AG04449 (cell line): Measurements from ENCODE around the gene PRM1.
A peak's percentile ranks its signal among the peaks of the same experiment; 100 is the strongest.

ENCODE experiments used
- CTCF ChIA-PET: fragments of 350-600 bp; formaldehyde crosslinking; extraction: SDS; loops from one replicate; lab custom pipeline; 2021; ENCODE audit warnings: antibody characterized with exemption; lab: Yijun Ruan, JAX
- POLR2A ChIA-PET: fragments of 400-600, 350-600 bp; formaldehyde crosslinking; extraction: SDS; loops from one replicate; lab custom pipeline; 2020; ENCODE audit warnings: antibody characterized with exemption, inconsistent platforms; lab: Yijun Ruan, JAX
- DNase-seq: peaks from one replicate; pipeline ENCODE4 v3.0.0-alpha.2; 2010; ENCODE audit warnings: low read depth, low spot score
- H3K4me3 ChIP-seq: 2 replicates; pipeline ENCODE4 v1.5.1; 2011; ENCODE audit warnings: low read depth, mild to moderate bottlenecking, control low read depth, low read length
- TF ChIP-seq, protein P1 (sequence below): IDR thresholded peaks from one replicate; pipeline ENCODE4 v1.5.1; 2011; ENCODE audit warnings: mild to moderate bottlenecking, moderate library complexity, low read length, control low read depth, inconsistent platforms; ENCODE audit not compliant: insufficient read depth; ENCODE audit errors: missing control alignments

PRM1 gene

DNA sequence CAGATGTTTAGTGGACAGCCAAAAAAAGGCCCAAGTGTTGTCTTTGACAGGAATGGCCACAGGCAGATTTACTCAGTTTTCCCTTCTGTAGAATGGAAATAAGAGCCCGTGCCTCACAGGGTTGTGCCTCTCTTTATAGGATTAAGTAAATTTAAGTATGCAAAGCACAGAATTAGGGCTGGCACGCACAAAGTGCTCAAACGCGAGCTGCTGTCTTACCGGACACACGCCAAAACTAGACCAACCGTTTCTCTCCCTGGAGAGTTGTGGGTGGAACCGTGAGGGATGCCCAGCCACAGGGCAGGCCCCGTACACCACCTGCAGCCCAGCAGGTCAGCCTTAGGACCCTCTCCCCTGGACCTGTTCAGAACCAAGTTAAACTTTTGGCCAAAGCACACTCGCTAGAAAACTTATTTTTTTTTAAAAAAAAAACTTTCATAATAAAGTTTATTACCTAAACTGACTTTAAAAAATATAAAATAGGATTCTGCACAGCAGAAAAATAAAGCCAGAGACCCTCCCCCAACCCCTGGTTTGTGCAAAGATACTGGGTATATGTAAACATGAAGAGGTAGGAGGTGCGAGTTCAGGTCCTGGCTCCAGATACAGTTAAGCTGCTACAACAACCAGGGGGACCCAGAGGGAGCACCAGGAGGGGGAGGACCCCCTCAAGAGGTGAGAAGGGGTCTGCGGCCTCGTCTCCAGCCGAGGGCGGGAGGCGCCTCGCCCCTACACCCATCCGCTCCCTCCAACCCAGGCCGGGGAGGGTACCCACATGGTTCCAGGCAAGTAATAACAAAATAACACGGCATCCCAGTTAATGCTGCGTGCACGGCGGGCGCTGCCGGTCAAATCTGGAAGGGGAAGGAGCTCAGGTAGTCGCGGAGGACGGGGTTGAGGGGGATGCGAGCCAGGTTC is 26.9 kb downstream of the PRM1 start:
- POLR2A ChIA-PET, result interaction anchor here (0.7 to 3.0 kb wide), 8 partner anchors 55 to 291 kb away, joined by 3 to 42 read pairs (median 8); no protein-coding TSS in a partner anchor
- CTCF ChIA-PET, result interaction anchor here (0.6 to 13.4 kb wide), 21 partner anchors 9 to 303 kb away, joined by 3 to 492 read pairs (median 5); partner anchors contain the start of genes PRM3 and TNP2
- no peak for DNase-seq
- TF ChIP-seq, protein P1, sequence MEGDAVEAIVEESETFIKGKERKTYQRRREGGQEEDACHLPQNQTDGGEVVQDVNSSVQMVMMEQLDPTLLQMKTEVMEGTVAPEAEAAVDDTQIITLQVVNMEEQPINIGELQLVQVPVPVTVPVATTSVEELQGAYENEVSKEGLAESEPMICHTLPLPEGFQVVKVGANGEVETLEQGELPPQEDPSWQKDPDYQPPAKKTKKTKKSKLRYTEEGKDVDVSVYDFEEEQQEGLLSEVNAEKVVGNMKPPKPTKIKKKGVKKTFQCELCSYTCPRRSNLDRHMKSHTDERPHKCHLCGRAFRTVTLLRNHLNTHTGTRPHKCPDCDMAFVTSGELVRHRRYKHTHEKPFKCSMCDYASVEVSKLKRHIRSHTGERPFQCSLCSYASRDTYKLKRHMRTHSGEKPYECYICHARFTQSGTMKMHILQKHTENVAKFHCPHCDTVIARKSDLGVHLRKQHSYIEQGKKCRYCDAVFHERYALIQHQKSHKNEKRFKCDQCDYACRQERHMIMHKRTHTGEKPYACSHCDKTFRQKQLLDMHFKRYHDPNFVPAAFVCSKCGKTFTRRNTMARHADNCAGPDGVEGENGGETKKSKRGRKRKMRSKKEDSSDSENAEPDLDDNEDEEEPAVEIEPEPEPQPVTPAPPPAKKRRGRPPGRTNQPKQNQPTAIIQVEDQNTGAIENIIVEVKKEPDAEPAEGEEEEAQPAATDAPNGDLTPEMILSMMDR, result no peak
- peak overlapping the region; percentile 74 for H3K4me3 ChIP-seq

DNA sequence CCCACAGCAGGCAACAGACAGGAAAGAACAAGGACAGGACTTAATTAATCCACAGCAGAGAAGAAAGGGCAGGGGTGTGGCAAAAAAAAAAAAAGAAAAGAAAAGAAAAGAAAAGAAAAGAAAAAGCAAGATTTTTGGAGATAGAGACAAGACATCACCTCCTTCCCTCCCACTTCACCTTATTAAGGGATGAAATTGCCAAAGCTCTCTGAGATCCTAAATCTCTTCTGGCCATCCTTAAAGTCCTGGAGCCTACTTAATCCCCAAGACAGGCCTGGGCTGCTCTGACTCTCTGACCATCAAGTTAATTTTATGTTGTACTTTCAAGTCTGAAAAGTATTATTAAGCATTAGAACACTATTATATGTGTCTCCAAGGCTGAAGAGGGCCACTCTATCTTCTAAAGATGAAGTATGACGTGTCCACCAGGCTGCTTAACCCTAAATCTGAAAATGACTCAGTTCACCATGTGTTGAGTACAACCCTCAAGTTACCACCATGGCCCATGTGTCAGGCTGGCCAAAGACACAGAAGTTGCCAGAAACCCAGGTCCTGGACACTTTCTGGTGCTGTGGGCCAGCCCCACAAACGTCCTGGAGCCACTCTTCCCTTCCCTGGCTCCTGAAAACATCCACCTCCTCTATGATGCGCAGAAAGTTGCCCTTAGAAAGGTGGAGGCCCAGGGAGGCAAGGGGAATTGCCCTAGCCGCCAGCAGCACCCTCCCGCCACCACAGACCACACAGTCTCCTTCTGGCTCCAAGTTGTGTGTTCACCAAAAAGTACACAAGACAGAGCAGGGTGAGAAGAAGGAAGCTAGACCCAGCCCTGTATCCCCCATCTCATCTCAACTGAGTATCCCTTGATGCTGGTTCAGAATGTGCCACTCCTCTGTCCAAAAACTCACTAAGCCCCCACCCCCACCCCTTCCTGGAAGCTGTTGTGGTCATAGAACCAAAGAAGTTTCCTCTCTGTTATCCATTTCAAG is 27.8 kb downstream of the PRM1 start:
- ChIA-PET CTCF (interaction anchor here (0.6 to 13.4 kb wide), 10 partner anchors 8 to 302 kb away, joined by 3 to 492 read pairs (median 6); no protein-coding TSS in a partner anchor), POLR2A (interaction anchor here (0.7 kb wide), 1 partner anchor 98 kb away, joined by 3 read pairs; no protein-coding TSS in a partner anchor)
- TF ChIP-seq, protein P1, result no peak
- peak overlapping the region; percentile 74 for H3K4me3 ChIP-seq
- DNase-seq, result no peak

DNA sequence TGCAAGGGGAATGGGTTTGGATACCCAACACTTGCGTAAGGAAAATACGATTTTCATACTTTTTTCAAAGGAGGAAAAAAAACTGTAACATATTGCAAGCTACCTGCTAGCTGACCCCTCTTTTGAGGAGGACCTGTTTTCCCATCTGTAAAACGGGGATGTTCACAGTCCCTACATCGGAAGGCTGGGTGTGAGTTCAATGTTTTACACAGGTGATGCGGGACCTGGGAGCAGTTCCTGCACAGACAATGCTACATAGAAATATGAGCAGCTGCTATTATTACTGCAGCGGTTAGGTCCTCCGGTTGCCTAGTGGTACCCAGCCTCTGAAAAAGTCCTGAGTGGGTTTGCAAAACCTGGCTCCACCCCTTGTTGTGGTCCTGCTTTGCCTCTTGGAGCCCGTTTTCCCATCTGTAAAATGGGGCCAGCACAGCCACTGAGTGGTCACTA is 28.6 kb downstream of the PRM1 start:
- TF ChIP-seq, protein P1, result no peak
- no peak overlapping the region for H3K4me3 ChIP-seq
- POLR2A ChIA-PET, result interaction anchor here (0.7 kb wide), 1 partner anchor 97 kb away, joined by 3 read pairs; no protein-coding TSS in a partner anchor

DNA sequence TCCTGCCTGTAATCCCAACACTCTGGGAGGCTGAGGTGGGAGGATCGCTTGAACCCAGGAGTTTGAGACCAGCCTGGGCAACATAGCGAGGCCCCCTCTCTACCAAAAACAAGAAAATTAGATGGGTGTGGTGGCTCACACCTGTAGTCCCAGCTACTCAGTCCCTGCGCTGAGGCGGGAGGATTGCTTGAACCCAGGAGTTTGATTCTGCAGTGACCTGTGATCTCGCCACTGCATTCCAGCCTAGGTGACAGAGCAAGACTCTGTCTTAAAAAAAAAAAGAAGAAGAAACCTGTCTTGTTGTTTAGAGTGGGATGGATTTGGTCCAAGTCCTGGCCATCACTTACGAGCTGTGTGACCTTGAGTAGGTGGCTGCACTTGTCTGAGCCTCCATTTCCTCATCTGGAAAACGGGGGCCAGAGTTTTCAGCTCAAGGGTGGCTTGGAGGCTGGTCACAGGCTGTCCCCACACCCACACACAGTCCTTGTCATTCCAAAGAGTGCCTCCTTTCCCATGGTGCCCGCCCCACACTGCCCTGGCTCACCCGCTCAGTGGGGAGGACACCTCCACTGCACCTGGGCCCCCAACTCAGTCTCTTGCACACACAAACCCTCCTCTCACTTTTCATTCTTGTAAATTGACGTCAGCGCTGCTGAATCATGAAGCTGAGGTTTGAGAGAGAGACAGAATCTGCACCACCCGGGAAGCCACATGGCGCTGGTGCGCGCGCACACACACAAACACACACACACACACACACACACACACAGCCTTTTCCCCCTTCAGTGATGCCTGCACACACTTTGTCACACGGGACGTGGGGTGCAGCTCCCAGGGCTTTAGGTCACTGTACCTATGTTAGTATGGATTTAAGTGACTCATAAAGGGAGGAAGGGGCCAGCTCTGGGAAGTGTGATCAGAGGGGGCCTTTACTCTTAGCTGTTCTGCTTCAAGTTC is 29.3 kb downstream of the PRM1 start:
- CTCF ChIA-PET, result interaction anchor here (1.2 to 13.4 kb wide), 2 partner anchors 21 to 285 kb away, joined by 3 to 492 read pairs; no protein-coding TSS in a partner anchor
- TF ChIP-seq, protein P1, result no peak
- peak; percentile 52 for DNase-seq
- POLR2A ChIA-PET, result interaction anchor here (0.6 to 0.8 kb wide), 3 partner anchors 247 to 1528 kb away, joined by 3 read pairs; no protein-coding TSS in a partner anchor
- H3K4me3 ChIP-seq, result no peak overlapping the region

More for the DNA sequence above, 28.6 kb downstream of the PRM1 start:
- no peak for DNase-seq
- CTCF ChIA-PET, result interaction anchor here (1.2 to 13.4 kb wide), 2 partner anchors 22 to 285 kb away, joined by 3 to 492 read pairs; no protein-coding TSS in a partner anchor
